NCI-H2171 (cell line): ENCODE data around the gene DPH1.
"Not testable (repeated sequence)": the region's sequence is repeated elsewhere in the genome, so short reads cannot be mapped to it uniquely, and the experiment has no call there.

ENCODE experiments used
- DNase-seq: peaks from one replicate; lab custom pipeline; 2025; lab: John Stamatoyannopoulos, UW

DPH1 gene

DNA sequence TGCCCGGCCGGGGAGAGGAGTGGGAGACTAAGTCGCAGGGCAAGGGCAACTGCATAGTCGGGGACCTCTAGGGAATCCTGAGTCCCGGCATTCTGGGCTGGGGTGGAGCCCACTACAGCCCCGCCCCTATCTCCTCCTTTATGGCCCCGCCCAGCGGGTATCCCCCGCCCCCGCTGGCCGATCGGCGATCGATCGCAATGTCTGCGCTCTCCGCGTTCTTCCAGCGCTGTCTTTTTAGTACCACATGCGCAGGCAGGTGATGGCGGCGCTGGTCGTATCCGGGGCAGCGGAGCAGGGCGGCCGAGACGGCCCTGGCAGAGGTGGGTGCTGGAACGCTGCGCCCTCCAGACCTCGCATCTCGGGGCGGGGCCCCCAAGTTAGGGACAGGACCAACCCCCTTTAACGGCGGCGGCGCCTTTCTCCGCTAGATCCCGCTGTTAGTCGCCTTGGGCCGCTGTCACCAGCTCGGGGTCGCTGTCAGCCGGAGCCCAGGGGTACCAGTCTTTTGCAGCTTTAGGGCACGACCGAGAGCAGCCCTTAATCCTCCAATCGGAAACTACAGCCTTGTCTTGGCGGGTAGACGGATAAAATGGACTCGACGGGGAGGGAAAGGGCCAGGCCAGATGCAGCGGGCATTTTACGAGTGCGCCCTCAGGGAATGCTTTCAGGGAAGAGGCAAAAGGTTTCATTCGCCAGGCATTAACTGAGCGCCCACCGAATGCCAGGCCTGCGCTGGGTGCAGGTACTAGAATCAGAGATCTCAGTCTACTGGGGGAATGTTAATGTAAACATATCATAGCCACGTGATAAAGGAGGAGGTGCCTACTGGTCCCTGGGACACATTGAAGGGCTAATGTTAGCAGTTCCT is at the start of gene DPH1:
Gene DPH1, plus strand, starts transcription at position 243 of the 868 bp plus-strand sequence. Its CDS starts 17 bp downstream, at position 260.
- peak; percentile 92 for DNase-seq

GRCh38 chr17:1980665-1981250 is 49.2 kb upstream of the DPH1 start:
- no peak for DNase-seq

DNA sequence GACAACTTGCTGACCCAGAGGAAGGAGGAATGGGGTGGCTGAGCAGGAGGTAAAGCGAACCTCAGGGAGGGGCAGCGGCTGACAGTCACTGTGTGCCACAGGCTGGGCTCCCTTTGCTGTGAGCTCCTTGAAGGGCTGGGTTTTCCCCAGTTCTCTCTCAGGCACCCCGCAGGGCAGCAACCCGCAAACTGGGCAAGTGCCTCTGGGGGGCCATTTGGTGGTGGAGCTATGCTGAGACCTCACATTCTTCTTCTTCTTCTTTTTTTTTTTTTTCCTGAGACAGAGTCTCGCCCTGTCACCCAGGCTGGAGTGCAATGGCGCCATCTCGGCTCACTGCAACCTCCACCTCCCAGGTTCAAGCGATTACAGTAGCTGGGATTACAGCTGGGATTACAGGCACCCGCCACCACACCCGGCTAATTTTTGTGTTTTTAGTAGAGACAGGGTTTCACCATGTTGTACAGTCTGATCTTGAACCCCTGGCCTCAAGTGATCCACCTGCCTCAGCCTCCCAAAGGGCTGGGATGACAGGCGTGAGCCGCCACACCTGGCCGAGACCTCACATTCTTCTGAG is 47.1 kb upstream of the DPH1 start:
- DNase-seq: not testable (repeated sequence)

DNA sequence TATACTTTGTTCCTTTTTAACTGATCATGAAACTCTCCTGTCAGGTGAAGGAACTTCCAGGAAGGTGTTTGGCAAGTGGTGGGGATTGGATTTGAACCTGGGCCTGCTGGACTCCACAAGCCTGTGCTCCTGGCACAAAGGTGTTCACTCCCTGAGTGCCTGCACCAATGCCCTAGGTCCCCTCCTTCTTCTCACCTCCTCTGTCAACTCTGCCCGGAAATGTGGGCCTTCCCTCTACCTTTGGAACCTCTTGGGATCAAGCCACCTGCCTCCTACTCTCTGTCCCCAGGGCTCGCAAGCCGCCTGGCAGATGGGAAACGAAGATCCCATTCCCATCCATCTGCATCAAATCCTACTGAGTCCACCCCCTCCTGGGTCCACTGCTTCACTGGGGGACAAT is 44.9 kb upstream of the DPH1 start:
- DNase-seq: peak; percentile 80

DNA sequence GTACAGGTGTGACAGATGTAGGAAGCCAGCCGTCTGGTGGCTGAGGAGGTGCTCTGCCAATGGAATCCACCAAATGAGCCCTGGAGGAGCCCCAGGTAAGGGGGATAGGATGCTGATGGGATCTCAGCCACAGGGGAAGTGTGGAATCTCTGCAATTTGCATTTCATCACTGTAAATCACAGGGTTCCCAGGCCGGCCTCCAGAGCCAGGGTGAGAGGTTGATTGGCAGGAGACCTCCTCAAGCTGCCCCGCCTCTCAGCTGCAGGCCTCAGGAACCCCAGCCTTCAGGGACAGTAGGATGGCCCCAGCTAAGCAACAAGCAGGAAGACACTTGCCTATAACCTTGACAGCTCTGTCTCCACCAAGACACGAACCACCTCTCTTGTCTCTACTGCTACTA is 44.3 kb upstream of the DPH1 start:
- DNase-seq: peak; percentile 43

GRCh38 chr17:1986783-1987451 is 43.0 kb upstream of the DPH1 start:
- DNase-seq: no peak

DNA sequence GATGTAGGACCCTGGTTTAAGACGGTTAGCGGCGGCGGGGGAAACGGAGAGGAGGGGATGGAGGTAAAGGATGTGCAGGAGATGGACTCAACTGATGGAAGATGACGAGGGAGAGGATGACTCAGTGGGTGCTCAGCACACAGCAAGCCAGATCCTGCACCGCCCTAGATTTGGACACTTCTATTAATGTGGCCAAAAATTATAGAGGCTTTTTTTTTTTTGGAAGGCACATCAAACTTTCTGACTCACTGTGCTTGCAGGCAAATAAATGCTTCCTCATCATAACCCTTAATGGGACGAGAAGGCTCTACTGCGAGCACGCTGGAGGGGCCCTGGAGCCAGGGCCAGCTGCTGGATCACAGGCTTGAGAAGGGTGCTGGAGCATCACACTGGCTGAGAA is 40.8 kb upstream of the DPH1 start:
- DNase-seq: no peak

DNA sequence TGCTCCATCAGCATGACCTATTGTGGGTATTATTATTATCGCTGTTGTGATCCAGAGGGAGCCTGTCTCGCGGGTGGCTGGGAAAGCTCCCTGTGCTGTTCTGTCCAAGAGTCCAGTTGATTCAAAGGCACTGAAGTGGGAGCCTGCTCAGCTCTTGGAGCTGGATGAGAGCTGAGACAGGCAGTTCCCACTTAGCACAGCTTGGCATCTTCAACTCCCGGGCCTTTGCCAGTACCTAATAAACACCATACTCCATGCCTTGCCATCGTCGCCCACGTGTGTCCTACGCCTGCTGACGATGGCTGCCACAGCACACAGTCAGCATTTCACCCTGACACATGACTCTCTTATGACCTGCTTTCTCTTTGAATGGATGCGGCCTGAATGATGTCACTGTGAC is 37.4 kb upstream of the DPH1 start:
- no peak for DNase-seq

DNA sequence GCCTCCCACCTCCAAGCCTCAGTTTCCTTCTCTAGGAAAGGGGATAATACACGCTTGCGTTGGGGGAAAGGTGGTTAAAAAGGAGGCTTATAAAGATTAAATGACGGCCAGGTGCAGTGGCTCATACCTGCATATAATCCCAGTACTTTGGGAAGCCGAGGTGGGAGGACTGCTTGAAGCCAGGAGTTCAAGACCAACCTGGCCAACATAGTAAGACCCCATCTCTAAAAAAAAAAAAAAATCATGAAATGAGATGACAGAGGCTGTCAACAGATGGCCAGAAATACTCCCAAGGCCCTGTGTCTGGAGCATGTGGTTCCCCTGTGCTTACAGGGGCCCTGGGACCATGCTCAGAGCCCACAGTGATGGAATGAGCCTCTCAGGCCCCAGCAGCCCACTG is 35.2 kb upstream of the DPH1 start:
- no peak for DNase-seq

DNA sequence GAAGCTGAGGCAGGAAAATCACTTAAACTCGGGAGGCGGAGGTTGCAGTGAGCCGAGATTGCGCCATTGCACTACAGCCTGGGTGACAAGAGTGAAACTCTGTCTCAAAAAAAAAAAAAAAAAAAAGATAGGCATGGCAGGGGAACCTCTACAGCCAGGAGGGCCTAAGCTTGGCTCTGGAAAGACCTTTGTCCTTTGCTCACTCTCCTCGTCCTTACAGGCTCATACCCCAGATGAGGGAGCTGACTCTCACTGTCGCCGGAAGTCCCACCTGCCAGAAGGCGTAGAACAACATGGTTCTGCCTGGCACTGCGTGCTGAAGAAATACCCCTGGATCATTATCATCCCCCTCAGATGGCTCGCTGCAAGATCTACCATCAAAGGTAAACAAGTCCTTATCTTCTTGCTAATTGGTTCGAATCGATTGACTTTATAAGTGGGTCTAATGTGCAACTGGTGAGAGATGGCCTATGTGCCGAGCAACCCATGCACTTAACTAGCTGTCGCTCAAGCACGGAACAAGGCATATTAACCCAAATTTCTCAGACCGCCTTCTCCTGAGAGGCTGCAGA is 34.5 kb upstream of the DPH1 start:
- DNase-seq: no peak

DNA sequence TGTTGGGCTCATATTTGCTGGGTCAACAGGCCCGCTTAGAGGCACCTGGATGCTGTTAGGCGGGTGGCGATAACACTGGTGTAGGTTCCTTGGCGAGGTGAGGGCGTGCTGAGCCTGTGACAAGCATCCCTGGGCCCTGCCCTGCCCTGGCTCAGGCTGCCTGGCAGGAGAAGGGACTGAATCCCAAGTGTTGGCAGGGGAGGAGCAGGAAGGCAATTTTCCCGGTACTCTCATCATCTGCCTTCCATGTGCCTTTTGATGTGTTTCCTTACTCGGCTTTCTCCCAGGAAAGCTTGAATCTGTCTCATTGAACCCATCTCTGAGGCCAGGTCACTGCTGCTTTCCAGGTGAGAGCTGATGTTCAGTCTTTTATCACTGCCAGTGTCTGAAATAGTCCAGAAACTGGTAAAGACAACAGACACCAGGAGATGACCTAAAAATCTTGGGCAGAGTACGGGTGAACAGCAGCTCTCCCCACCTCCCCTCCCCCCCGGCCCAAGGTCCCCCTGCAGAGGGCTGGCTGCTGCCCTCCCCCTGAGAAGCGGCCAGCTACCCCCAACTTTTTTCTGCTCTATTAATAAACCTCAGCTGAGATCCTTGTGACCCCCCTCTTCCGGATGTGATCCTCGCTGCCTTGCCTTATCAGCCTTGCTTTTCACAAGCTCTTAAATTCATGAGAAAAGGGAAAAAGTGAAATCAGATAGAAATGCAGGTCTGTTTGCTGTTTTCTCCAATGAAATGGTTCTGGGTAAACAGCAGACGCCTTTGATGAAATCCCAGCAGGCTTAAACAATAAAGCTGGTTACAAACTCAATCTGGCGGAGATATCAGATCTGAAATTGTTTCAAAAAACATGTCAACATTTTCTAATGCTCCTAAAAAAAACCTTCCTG is 33.8 kb upstream of the DPH1 start:
- DNase-seq: no peak

DNA sequence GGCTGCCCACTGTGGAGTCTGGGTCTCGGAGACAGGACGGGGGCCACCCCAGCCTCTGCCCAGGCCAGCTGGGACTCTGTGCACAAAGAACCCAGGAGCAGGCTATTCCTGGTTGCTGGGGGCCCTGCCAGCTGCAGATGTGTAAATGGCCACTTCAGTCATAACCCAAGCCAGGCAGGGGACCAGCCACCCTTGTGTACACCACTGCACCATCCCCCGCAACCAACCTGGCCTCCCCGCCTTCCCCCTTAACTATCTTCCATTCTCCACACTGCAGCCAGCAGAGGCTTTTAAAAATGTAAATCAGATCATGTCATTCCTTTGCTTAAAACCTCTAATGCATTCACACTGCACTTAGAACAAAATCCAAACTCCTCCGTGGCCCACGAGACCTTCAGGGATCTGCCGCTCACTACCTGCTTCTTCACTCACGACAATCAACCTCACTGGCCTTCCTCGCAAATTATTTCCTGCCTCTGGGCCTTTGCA is 33.1 kb upstream of the DPH1 start:
- no peak for DNase-seq

DNA sequence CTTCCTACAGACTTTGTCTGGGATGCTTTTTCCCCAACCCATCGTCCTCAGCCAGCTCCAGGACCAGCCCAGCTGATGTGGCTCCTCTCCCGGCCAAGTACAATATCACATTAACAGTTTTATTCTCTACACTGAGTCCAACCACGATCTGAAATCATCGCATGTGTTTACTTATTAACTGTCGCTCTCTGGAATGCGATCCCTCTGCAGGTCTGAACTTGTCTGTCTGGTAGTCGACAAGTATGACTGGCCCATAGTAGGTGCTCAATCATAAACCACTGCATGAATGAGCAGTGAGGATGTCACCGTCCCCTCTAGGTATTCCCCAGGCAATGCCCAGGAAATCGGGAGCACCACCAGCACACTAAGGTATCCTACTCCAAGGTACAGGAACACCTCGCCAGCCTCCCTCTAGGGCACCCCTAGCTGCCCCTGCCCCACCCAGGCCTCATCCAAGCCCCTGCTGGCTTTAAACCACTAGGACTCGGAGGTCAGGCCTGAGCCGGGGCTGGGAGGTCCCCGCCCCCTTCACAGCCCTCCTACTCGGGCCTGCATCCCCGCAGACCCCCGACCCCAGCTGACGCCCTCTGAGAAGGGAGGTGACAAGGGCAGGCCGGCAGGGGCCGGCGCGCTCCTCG is 32.5 kb upstream of the DPH1 start:
- no peak for DNase-seq

DNA sequence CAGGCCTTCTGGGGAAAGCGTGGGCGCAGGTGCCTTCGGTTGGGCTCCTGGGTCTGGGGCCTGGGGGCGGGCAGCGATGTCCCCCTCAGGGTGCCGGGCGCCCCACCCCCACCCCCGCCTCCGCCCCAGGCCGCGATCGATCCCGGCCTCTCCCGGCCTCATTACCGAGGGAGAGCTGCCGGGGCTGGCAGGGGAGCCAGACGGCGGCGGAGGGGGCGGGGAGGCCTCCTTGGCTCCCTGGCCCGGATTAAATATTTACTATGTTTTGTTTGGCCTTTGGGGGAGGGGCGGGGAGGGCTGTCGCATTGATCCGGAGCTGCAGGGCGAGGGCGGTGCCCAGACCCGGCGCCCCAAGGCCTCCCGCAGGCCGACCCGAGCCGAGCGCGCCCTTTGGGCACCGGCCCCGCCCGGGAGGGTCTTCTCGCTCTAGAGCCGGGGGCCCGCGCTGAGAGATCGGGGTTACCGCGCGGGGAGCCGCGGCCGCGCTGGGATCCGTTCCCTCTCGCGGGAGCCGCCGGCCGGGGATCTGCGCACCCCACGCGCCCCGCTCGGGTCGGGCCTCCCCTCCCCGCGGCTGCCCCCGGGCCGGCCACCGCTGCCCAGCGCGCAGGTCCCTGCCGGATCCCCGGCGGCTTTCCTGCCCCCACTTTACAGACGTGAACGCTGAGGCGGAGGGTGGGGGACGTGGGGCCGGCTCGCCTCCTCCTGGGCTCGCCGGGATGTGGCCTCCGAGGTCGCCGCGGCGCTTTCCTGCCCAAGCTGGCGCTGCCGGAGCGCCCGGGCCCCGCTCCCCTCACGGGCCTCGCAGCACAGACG is 31.8 kb upstream of the DPH1 start:
- no peak for DNase-seq

DNA sequence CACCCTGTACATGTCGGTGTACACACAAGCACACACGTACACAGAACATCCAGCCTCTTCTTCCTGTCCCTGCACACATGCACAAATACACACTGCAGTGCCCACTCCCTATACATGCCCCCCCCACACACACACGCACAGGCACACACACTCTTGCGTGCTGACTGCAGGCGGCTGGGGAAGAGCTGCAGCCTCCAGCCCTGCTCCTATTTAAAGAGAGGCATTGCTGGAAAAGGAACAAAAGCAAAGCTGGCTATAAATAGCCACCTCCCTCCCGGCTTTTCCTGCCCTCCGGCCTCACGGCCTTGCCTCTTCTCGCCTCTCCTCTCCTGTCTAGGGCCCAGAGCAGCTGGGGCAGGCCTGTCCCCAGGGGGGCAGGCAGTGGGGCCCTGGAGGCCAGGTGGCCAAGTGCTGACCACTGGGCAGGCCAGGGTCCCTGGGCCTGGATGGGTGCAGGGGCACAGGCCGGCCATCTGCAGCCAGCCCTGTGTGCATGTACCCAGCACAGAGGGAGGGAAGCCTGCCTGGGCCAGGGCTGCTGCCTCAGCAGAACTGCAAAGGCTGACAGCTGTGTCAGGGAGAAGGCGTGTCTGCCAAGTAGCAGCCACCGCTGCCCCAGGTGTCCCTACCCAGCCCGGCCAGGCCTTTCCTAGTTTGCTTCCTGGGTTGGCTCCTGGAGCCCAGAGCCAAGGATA is 30.2 kb upstream of the DPH1 start:
- DNase-seq: peak; percentile 58

- peak; percentile 56 for DNase-seq
Observed at GRCh38 chr17:2002767-2003329, 27.1 kb upstream of the DPH1 start.

DNA sequence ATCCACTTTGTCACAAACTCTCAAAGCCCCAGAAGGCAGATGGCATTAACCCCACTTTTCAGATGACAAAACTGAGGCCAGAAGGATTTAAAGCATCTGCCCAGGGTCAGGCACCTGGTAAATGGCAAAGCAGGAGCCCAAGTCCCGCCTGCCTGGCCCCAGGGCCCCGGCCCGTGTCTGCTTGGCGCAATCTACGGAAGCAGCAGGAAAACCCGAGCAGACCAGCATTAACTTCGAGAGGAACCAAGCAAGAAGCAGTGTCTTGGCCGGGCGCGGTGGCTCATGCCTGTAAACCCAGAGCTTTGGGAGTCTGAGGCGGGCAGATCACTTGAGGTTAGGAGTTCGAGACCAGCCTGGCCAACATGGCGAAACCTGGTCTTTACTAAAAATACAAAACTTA is 26.4 kb upstream of the DPH1 start:
- no peak for DNase-seq

DNA sequence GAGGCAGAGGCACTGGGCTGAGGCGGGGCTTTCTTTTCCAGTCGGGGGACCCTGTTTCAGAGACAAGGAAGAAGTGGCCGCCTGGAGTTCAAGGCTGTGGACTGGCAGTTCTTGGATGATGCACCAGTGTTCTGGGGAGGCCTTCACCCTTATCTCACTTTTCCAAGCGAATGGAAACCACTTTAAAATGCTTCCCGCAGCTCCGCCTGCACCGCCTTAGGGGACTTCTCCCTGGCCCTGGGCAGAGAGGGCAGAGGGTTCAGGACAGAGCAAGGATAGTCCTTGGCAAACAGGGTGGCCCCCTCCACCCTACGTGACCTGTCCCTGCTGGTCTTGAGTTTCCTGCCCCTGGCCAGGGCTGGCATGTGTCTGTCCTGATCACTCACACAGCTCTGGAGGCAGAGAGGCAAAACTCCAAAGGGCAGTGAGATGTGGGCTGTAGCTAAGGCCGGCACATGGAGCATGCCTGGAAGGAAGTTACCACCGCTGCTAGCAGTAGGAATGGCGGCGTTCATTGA is 25.5 kb upstream of the DPH1 start:
- no peak for DNase-seq
